Rectal smooth muscle tissue (tissue), 1 donor: ENCODE measurements around the gene SHKBP1.
A peak's percentile ranks its signal among the peaks of the same experiment; 100 is the strongest.

ENCODE experiments used
- H3K27ac ChIP-seq: one replicate; pipeline ENCODE4 v1.7.0; 2013; ENCODE audit warnings: low read depth, low read length, inconsistent platforms
- H3K27me3 ChIP-seq: one replicate; pipeline ENCODE4 v1.7.0; 2013; ENCODE audit warnings: low read length; ENCODE audit not compliant: control insufficient read depth, insufficient read depth
- H3K36me3 ChIP-seq: one replicate; pipeline ENCODE4 v1.7.0; 2013; ENCODE audit warnings: low read length; ENCODE audit not compliant: control insufficient read depth, insufficient read depth
- H3K4me1 ChIP-seq: one replicate; pipeline ENCODE4 v1.7.0; 2013; ENCODE audit warnings: low read length; ENCODE audit not compliant: control insufficient read depth, insufficient read depth
- H3K4me3 ChIP-seq: one replicate; pipeline ENCODE4 v1.7.0; 2013; ENCODE audit warnings: low read length
- H3K9ac ChIP-seq: one replicate; pipeline ENCODE4 v1.7.0; 2013; ENCODE audit warnings: low read length

Gene SHKBP1

GRCh38 chr19:40600570-40601133 lies 24.0 kb downstream of the SHKBP1 start:
- Histone ChIP-seq H3K4me1 (peaks cover 20% of the 10 kb centered on the region), H3K4me3 (peak overlapping the region; percentile 26)

DNA sequence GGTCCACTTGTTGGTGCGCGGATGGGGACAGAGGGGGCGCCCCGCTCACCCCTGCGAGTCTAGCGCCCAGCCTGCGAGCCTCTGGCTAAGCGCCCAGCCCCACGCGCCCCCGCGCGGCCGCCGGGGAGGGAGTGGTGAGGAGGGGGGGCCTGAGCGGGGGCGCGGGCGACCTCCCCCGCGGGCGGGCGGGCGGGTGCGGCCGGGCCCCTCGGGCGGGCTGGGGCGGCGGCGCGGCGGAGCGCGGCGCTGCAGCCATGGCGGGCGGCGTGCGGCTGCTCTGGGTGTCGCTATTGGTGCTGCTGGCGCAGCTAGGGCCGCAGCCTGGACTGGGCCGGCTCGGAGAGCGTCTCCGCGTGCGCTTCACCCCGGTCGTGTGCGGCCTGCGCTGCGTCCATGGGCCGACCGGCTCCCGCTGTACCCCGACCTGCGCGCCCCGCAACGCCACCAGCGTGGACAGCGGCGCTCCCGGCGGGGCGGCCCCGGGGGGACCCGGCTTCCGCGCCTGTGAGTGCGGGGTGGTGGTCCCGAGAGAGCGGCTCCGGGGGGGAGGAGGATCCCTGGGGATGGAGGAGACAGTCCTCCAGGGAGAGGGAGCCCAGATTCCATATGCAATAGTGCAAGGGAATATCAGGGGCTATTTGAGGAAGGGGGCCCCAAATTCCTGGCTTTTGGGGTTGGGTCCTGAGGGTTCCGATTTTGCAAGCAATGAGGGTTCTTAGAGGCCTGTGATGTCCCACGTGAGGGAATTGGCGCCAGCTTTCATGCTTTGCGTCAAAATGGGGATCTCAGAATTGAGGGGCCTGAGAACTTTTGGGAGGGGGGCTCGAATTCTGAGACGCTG lies 24.7 kb downstream of the SHKBP1 start, which contains the start of gene LTBP4:
Gene LTBP4, plus strand, starts transcription at position 236 of the 841 bp plus-strand sequence. Its CDS starts 19 bp downstream, at position 255.
- H3K27me3 ChIP-seq = peaks cover 29% of the 10 kb centered on the region
- H3K4me3 ChIP-seq = peak within 1 kb of the TSS; percentile 56
- peak within 1 kb of the TSS; percentile 52 for H3K9ac ChIP-seq
- H3K36me3 ChIP-seq = no peaks in the 10 kb centered on the region
- H3K27ac ChIP-seq = peak within 1 kb of the TSS; percentile 22
- H3K4me1 ChIP-seq = peaks cover 20% of the 10 kb centered on the region

More at GRCh38 chr19:40600570-40601133, 24.0 kb downstream of the SHKBP1 start:
- no peak overlapping the region for H3K9ac ChIP-seq
- no peaks in the 10 kb centered on the region for H3K36me3 ChIP-seq
- H3K27ac ChIP-seq = peak overlapping the region; percentile 22
- peaks cover 27% of the 10 kb centered on the region for H3K27me3 ChIP-seq

GRCh38 chr19:40603071-40603388 lies 26.4 kb downstream of the SHKBP1 start:
- Histone ChIP-seq H3K9ac (peak overlapping the region; percentile 25), H3K36me3 (no peaks in the 10 kb centered on the region), H3K27me3 (peaks cover 18% of the 10 kb centered on the region), H3K4me3 (peak overlapping the region; percentile 56), H3K4me1 (peaks cover 20% of the 10 kb centered on the region), H3K27ac (peak overlapping the region; percentile 85)

GRCh38 chr19:40603389-40604170 lies 26.9 kb downstream of the SHKBP1 start:
- Histone ChIP-seq H3K36me3 (no peaks in the 10 kb centered on the region), H3K9ac (peak overlapping the region; percentile 25), H3K27me3 (peaks cover 18% of the 10 kb centered on the region), H3K4me3 (peak overlapping the region; percentile 56), H3K27ac (peak overlapping the region; percentile 85), H3K4me1 (peaks cover 20% of the 10 kb centered on the region)

DNA sequence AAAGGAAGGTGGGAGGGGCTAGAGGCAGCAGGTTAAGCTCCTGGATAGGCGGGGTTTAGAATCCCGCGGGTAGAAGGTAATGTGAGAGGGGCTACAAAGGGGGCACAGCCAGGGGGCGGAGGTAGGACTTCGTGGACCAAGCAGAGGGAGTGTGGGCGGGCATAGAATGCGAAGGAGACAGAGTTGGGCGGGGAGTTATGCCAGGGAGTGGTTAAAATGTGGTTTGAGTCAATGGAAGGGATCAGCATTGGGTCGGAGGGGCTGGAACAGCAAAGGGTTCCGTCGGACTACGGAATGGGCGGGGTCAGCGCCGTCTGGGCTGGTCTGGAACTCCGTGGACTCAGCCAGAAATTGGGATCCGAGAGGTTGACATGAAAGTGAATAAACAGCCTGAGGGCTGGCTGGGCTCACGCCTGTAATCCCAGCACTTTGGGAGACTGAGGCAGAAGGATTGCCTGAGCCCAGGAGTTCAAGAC lies 27.5 kb downstream of the SHKBP1 start:
- no peaks in the 10 kb centered on the region for H3K36me3 ChIP-seq
- H3K27ac ChIP-seq = peak overlapping the region; percentile 85
- H3K4me1 ChIP-seq = peaks cover 20% of the 10 kb centered on the region
- H3K4me3 ChIP-seq = peak overlapping the region; percentile 56
- H3K9ac ChIP-seq = no peak overlapping the region
- H3K27me3 ChIP-seq = peaks cover 13% of the 10 kb centered on the region

- no peak overlapping the region for H3K27ac ChIP-seq
- peaks cover 20% of the 10 kb centered on the region for H3K4me1 ChIP-seq
- peak overlapping the region; percentile 56 for H3K4me3 ChIP-seq
- no peak overlapping the region for H3K9ac ChIP-seq
- H3K36me3 ChIP-seq = no peaks in the 10 kb centered on the region
- peaks cover 11% of the 10 kb centered on the region for H3K27me3 ChIP-seq
Observed at GRCh38 chr19:40604647-40605215, 28.1 kb downstream of the SHKBP1 start.

DNA sequence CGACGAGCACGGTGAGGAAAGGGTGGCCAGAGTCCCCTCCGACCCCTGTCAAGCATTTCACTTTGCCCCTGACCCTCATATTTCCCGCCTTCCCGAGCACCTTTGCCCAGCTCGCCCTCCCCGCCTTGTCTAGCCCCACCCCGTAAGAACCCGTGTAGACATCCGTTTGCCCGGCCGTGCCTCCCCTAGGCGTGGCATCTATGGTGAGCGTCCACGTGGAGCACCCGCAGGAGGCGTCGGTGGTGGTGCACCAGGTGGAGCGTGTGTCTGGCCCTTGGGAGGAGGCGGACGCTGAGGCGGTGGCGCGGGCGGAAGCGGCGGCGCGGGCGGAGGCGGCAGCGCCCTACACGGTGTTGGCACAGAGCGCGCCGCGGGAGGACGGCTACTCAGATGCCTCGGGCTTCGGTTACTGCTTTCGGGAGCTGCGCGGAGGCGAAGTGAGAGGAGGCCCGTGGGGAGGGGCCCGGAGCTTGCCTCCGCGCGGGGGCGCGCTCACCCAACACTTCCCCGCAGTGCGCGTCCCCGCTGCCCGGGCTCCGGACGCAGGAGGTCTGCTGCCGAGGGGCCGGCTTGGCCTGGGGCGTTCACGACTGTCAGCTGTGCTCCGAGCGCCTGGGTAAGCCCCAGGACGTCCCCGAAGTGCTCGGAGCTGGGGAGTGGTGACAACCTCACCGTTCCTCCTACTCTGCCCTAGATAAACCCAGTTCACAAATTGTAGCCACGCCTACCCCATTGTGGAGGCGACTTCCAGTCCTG lies 28.7 kb downstream of the SHKBP1 start:
- Histone ChIP-seq H3K27me3 (peaks cover 9% of the 10 kb centered on the region), H3K4me3 (peak overlapping the region; percentile 56), H3K36me3 (no peaks in the 10 kb centered on the region), H3K4me1 (peaks cover 20% of the 10 kb centered on the region), H3K9ac (no peak overlapping the region), H3K27ac (peak overlapping the region; percentile 45)

DNA sequence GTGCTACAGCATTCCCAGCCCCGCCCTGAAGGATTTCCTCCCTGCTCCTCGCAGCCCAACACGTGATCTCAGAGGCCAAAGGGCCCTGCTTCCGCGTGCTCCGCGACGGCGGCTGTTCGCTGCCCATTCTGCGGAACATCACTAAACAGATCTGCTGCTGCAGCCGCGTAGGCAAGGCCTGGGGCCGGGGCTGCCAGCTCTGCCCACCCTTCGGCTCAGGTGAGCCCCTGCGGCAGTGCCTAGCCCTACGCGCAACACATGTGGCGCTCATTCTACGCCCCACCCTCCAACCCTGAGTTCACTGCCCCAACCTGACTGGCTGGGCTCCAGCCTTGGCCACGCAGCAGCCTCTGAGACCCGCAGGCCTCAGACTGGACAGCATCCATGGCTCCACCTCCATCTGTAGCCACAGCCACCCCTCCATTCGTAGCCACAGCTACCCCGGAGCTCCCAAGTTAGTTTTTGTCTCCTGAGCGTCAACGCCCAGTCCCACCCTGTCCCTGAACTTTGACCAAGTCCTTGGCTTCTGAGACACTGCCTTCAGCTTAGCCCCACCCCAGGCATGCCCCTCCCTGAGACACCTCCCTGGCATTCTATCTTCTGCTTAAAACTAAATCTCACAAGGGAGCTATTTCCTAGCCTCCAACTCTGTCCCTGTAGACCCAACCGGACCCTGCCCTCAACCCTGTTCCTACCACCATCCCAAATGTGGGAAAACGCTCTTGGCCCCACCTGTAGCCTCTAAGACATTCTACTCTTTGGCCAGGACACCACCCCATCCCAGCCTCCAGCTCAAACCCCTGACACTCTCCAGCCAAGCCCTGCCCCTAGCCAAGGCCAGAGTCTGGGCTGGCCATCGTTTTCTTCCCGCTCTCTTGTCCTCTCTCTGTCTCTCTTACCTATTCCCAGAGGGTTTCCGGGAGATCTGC lies 30.9 kb downstream of the SHKBP1 start:
- H3K9ac ChIP-seq = no peak overlapping the region
- H3K27ac ChIP-seq = no peak overlapping the region
- peak overlapping the region; percentile 24 for H3K4me3 ChIP-seq
- no peaks in the 10 kb centered on the region for H3K36me3 ChIP-seq
- H3K4me1 ChIP-seq = peaks cover 16% of the 10 kb centered on the region
- peaks cover 2% of the 10 kb centered on the region for H3K27me3 ChIP-seq

GRCh38 chr19:40608240-40608621 lies 31.6 kb downstream of the SHKBP1 start:
- peaks cover 5% of the 10 kb centered on the region for H3K27me3 ChIP-seq
- H3K36me3 ChIP-seq = no peaks in the 10 kb centered on the region
- no peak overlapping the region for H3K9ac ChIP-seq
- H3K4me3 ChIP-seq = no peak overlapping the region
- peaks cover 10% of the 10 kb centered on the region for H3K4me1 ChIP-seq
- H3K27ac ChIP-seq = no peak overlapping the region

- Histone ChIP-seq H3K27ac (no peak overlapping the region), H3K4me1 (peaks cover 7% of the 10 kb centered on the region), H3K27me3 (peaks cover 7% of the 10 kb centered on the region), H3K36me3 (no peaks in the 10 kb centered on the region), H3K4me3 (peak overlapping the region; percentile 50), H3K9ac (no peak overlapping the region)
Observed at GRCh38 chr19:40608957-40609356, 32.3 kb downstream of the SHKBP1 start.
